Head of caudate nucleus (tissue), 42 donors: ENCODE data around the gene LRCH3.
"Not testable (repeated sequence)": the region's sequence is repeated elsewhere in the genome, so short reads cannot be mapped to it uniquely, and the experiment has no call there.

Experiments used
- DNase-seq, 42 donors: peaks; one replicate each; pipeline versions ENCODE4 v3.0.0 to v3.0.0-alpha.2; 2020 to 2021; ENCODE audit warnings: mixed read lengths in 7 of 42
- intact Hi-C: fragments of 100-400 bp; cut with DNase I; formaldehyde crosslinking; loops from one replicate; pipeline ENCODE4 v1.15.0; 2022

The LRCH3 gene

DNA sequence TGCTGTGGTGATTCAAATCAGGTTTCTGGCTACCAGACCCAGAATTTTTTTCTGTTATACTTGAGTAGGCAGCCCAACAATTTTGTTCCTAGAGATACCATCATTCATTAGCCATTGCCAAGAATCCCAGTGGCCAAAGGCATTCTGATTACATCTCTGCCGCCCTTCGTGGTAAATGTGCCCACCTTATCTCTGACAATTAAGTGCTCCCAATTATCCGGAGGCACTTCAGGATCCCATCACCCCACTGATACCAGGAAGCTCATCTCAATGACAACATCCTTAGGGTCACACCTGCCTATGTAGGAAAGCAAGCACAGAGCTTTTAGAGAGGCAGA is 115.8 kb downstream of the LRCH3 start:
- intact Hi-C loops, result no loop called here
- DNase-seq, result no peak

DNA sequence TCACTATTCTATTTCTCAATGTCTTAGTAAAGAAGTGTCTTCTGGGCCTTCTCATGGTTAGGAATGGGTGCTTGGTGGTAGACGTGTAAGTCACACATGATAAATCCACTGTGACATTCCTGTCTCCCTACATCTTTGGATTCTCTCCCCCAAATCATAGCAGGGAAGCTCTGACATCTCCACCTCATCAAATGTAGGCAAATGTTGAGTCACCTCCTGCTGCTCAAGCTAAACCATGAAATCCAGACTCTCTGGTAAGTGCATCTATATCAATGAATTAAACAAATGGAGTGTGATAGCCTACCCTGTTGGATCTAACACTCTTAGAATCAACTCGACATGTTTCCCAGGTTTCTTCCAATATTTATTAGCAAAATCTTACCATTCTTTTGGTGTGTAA is 116.1 kb downstream of the LRCH3 start:
- DNase-seq, result no peak
- intact Hi-C loops, result no loop called here

DNA sequence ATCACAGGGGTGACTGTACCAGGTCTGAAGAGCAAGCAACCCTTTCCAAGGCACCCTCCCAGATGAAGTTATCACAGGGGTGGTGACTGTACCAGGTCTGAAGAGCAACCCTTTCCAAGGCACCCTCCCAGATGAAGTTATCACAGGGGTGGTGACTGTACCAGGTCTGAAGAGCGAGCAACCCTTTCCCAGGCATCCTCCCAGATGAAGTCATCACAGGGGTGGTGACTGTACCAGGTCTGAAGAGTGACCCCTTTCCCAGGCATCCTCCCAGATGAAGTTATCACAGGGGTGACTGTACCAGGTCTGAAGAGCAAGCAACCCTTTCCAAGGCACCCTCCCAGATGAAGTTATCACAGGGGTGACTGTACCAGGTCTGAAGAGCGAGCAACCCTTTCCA is 117.5 kb downstream of the LRCH3 start:
- DNase-seq, intact Hi-C loops: not testable (repeated sequence)

DNA sequence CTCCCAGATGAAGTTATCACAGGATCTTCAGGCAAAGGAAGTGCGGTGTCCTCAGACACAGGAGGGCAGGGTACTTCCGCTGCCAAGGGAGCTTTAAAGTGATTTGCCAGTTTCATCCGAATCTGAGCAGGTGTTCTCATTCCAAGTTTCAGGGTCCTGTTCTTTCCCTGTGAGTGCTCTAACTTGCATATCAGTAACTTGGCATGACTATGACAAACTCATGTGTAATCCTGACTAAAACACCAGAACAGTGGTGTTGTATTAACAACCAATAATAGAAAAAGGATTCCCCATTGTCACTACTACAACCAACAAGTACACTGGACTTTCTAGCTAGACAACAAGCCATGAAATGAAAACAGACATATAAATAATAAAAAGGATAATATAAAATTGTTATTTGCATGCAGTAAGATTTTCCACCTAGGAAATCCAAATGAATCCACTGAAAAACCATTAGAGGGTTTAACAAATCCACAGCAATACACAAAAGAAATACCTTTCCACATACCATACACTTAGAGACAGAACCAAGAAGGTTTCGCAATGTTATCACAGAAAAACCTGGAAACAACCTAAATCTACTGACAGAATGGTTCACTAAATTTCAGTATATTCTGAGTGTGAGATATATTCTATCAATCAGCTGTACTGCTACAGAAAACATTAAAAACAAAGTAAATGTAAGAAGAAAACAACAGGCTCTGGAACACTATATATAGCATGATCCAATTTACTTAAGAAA is 118.1 kb downstream of the LRCH3 start:
- intact Hi-C loops, result no loop called here
- no peak for DNase-seq

DNA sequence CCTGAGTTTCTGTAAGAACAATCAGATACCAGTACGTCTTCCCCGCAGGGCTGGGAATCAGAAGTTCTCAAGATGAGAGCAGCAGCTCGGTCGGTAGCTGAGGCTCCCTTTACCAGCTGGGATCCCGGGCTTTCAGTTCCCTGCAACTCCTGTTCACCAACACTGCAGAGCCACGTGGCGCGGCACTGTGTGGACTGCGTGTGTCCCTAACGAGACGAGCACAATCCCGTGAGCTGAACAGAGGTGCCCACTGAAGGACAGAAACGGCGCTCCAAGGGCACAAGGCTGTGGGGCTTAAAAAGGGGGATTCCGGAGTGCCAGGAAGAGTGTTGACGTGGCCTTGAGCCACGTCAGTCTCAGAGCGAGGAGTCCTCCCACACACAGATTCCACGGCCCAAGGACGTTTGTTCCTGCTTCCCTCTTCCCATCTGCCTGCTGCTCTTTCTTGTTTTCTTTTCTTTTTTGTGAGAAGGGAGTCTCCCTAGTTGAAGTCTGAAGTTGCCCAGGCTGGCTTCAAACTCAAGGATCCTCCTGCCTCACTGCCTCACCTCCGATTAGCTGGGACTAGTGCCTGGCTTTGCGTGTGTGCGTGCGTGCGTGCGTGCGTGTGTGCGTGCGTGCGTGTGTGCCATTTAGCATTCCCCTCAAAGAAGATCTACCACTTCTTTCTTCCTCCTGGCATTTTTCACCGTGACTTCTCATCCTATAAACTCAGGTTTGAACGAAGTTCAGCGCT is 121.9 kb downstream of the LRCH3 start:
- intact Hi-C loops, result no loop called here

DNA sequence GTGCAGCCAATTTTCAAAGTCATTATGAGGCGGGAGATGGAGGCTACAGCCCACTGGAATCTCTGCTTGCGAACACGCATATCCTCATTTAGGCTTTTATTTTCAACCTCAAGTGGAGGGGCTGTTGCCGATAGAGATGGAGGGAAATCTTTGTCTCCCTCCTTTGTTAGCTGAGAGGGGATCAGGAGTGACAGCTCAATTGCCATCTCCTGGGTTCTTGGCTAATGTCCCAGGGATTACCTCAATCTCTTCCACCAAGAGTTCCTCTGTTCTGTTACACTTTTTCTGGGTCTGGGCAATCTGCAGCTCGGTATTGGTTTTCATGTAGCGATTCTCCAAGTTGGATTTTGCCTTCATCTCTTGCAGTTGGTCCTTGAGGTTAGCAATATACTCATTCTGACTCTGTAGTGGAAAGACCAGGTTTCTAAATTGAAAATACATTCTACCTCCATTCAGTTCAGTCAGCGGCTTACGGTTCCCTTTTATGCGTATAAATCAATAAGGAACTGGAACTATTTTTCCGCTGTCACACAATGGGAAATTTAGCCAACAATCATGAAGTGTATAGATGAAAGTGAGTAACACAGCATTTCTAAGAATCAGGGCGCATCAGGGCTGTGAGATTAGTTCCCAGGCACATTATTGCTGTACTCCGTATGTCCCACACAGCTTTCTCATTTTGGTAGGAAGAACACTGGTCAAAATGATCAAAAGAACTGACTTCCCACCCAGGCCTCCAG is 122.8 kb downstream of the LRCH3 start:
- intact Hi-C loops, result no loop called here
- no peak for DNase-seq

More for the DNA sequence above, 121.9 kb downstream of the LRCH3 start:
- DNase-seq, result peak in 4 of 42 donors; percentile 3 to 23 (median 8)

DNA sequence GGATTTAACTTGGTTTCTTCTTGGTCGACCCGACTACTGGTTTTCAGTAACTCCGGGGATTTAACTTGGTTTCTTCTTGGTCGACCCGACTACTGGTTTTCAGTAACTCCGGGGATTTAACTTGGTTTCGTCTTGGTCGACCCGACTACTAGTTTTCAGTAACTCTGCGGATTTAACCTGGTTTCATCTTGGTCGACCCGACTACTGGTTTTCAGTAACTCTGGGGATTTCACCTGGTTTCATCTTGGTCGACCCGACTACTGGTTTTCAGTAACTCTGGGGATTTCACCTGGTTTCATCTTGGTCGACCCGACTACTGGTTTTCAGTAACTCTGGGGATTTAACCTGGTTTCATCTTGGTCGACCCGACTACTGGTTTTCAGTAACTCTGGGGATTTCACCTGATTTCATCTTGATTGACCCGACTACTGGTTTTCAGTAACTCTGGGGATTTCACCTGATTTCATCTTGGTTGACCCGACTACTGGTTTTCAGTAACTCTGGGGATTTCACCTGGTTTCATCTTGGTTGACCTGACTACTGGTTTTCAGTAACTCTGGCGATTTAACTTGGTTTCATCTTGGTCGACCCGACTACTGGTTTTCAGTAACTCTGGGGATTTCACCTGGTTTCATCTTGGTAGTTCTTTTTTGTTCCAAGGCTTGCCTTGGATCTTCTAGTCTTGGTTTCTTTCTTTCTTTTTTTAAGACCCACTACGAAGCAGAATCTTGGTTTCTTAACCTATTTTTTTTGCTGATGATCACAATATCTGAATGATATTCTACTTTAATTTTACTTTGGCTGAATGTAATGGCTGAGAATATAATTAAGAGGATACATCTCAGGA is 130.6 kb downstream of the LRCH3 start:
- DNase-seq, result not testable (repeated sequence)

DNA sequence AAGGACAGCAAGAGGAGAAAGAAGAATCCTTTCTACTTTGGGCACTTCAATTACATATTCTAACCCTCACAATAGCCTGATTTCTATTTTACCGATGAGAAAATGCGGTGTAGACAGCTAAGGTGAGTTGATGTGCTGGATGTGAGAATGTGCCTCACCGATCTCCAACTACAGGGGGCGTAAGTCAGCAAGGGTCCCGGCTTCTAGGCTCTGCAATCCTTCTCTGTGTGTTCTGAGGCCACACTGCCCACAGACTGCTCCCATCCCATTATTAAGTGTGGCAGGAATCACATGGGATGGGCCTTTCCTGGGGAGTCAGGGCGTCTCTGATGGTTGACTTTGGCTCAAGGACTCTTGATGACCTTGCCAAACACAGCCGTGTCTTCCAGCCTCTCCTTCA is 135.4 kb downstream of the LRCH3 start:
- DNase-seq, result no peak
- intact Hi-C loops, result no loop called here

More for the DNA sequence above, 130.6 kb downstream of the LRCH3 start:
- intact Hi-C loops, result not testable (repeated sequence)

DNA sequence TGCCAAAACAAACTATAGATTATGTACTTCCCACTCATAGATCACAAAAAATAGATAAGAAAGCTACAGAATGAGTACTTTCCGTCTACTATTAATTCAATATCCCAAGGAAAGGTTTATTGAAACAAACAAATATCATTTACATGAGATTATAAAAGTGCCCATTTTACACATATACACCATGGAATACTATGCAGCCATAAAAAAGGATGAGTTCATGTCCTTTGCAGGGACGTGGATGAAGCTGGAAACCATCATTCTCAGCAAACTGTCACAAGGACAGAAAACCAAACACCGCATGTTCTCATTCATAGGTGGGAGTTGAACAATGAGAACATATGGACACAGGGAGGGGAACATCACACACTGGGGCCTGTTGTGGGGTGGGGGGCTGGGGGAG is 136.5 kb downstream of the LRCH3 start:
- DNase-seq, intact Hi-C loops: not testable (repeated sequence)

DNA sequence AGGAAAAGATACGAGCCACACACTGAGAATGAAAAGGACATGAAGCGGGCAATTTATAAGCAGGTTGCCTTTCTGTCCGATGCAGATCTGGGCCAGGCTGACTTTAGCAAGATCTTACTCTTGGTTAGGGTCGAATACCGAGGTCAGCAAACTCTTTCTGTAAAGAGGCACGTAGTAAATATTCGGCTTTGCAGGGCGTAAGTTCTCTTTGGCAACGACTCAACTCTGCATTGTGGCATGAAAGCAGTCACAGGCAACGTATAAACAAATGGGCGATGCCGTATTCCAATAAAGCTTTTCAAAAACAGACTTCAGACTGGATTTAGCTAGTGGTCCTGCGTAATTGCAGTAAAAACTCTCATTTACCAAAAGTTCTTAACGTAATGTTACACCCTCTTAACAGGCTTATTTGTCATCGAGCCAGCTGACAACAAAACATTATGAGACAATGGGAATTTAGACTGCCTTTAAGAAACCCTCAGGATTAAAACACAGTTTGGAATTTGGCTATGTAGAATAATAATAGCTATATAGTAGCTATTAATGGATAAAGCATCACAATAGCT is 145.8 kb downstream of the LRCH3 start:
- intact Hi-C loops, result no loop called here
- no peak for DNase-seq
